Measurements from ENCODE around the gene BOD1L1. TPM values are rescaled to one million over a fixed set of nuclear protein-coding genes. Genes with fewer than 3 reads are reported as not detected.

BOD1L1 gene
- total RNA-seq, 2 experiments from 2014 or later: 37.7 to 43.1 TPM

GRCh38 chr4:13538427-13538973 is 89.0 kb downstream of the BOD1L1 start:
- DNase-seq: no peak
- Mint-ChIP-seq H3K4me1 (peaks cover 14% of the 10 kb centered on the region), H3K9me3 (peaks cover 3% of the 10 kb centered on the region), H3K4me3 (no peak overlapping the region), H3K36me3 (ENCODE audit: low read depth) (peaks cover 11% of the 10 kb centered on the region), H3K27ac (peak overlapping the region; percentile 4), H3K27me3 (peaks cover 90% of the 10 kb centered on the region)
- POLR2A ChIA-PET: no interaction called here
- CTCF ChIA-PET: no interaction called here

- Mint-ChIP-seq H3K27me3 (peaks cover 90% of the 10 kb centered on the region), H3K4me1 (peaks cover 11% of the 10 kb centered on the region), H3K27ac (peak overlapping the region; percentile 31), H3K4me3 (no peak overlapping the region), H3K9me3 (peaks cover 3% of the 10 kb centered on the region), H3K36me3 (ENCODE audit: low read depth) (peaks cover 11% of the 10 kb centered on the region)
- DNase-seq: no peak
- ChIA-PET POLR2A (no interaction called here), CTCF (no interaction called here)
Measured at GRCh38 chr4:13537832-13538177, 89.7 kb downstream of the BOD1L1 start.

GRCh38 chr4:13537011-13537831 is 90.3 kb downstream of the BOD1L1 start:
- Mint-ChIP-seq H3K27me3 (peaks cover 91% of the 10 kb centered on the region), H3K4me1 (peaks cover 10% of the 10 kb centered on the region), H3K4me3 (peak overlapping the region; percentile 25), H3K36me3 (ENCODE audit: low read depth) (peaks cover 10% of the 10 kb centered on the region), H3K27ac (peak overlapping the region; percentile 20), H3K9me3 (peaks cover 3% of the 10 kb centered on the region)
- POLR2A ChIA-PET: no interaction called here
- DNase-seq: no peak
- CTCF ChIA-PET: no interaction called here

GRCh38 chr4:13536607-13537006 is 90.9 kb downstream of the BOD1L1 start:
- peak overlapping the region; percentile 20 for H3K27ac Mint-ChIP-seq
- POLR2A ChIA-PET: no interaction called here

GRCh38 chr4:13535708-13536361 is 91.7 kb downstream of the BOD1L1 start:
- peaks cover 3% of the 10 kb centered on the region for H3K9me3 Mint-ChIP-seq
- DNase-seq: no peak
- H3K4me3 Mint-ChIP-seq: peak overlapping the region; percentile 3
- POLR2A ChIA-PET: no interaction called here
- peaks cover 9% of the 10 kb centered on the region for H3K4me1 Mint-ChIP-seq
- H3K36me3 Mint-ChIP-seq (ENCODE audit: low read depth): peaks cover 11% of the 10 kb centered on the region
- CTCF ChIA-PET: interaction anchor here (0.8 kb wide), 1 partner anchor 9 kb away, joined by 3 read pairs; no protein-coding TSS in a partner anchor
- H3K27ac Mint-ChIP-seq: peak overlapping the region; percentile 72
- H3K27me3 Mint-ChIP-seq: peaks cover 92% of the 10 kb centered on the region

More at GRCh38 chr4:13536607-13537006, 90.9 kb downstream of the BOD1L1 start:
- Mint-ChIP-seq H3K4me1 (peaks cover 10% of the 10 kb centered on the region), H3K27me3 (peaks cover 92% of the 10 kb centered on the region), H3K36me3 (ENCODE audit: low read depth) (peaks cover 10% of the 10 kb centered on the region), H3K9me3 (peaks cover 3% of the 10 kb centered on the region), H3K4me3 (peak overlapping the region; percentile 19)
- CTCF ChIA-PET: no interaction called here
- no peak for DNase-seq

- ChIA-PET POLR2A (no interaction called here), CTCF (no interaction called here)
- DNase-seq: no peak
- peak overlapping the region; percentile 72 for H3K27ac Mint-ChIP-seq
- no peak overlapping the region for H3K4me3 Mint-ChIP-seq
- peaks cover 3% of the 10 kb centered on the region for H3K9me3 Mint-ChIP-seq
- H3K27me3 Mint-ChIP-seq: peaks cover 92% of the 10 kb centered on the region
- H3K36me3 Mint-ChIP-seq (ENCODE audit: low read depth): peaks cover 12% of the 10 kb centered on the region
- peaks cover 7% of the 10 kb centered on the region for H3K4me1 Mint-ChIP-seq
Measured at GRCh38 chr4:13535118-13535517, 92.4 kb downstream of the BOD1L1 start.

GRCh38 chr4:13534344-13535063 is 93.0 kb downstream of the BOD1L1 start:
- H3K4me1 Mint-ChIP-seq: peaks cover 7% of the 10 kb centered on the region
- H3K36me3 Mint-ChIP-seq (ENCODE audit: low read depth): peaks cover 12% of the 10 kb centered on the region
- no peak for DNase-seq
- peaks cover 93% of the 10 kb centered on the region for H3K27me3 Mint-ChIP-seq
- CTCF ChIA-PET: interaction anchor here (1.0 kb wide), 1 partner anchor 8 kb away, joined by 3 read pairs; no protein-coding TSS in a partner anchor
- H3K9me3 Mint-ChIP-seq: peaks cover 3% of the 10 kb centered on the region
- POLR2A ChIA-PET: no interaction called here
- no peak overlapping the region for H3K27ac Mint-ChIP-seq
- H3K4me3 Mint-ChIP-seq: no peak overlapping the region

- H3K9me3 Mint-ChIP-seq: peaks cover 6% of the 10 kb centered on the region
- CTCF ChIA-PET: interaction anchor here (1.0 to 1.6 kb wide), 2 partner anchors 9 to 12 kb away, joined by 3 to 4 read pairs; no protein-coding TSS in a partner anchor
- peaks cover 17% of the 10 kb centered on the region for H3K36me3 Mint-ChIP-seq (ENCODE audit: low read depth)
- peaks cover 93% of the 10 kb centered on the region for H3K27me3 Mint-ChIP-seq
- no peak for DNase-seq
- POLR2A ChIA-PET: no interaction called here
- H3K4me1 Mint-ChIP-seq: peaks cover 10% of the 10 kb centered on the region
- H3K27ac Mint-ChIP-seq: no peak overlapping the region
- H3K4me3 Mint-ChIP-seq: no peak overlapping the region
Measured at GRCh38 chr4:13533670-13534343, 93.7 kb downstream of the BOD1L1 start.

GRCh38 chr4:13531625-13531998 is 95.9 kb downstream of the BOD1L1 start:
- no peak for DNase-seq
- Mint-ChIP-seq H3K27ac (no peak overlapping the region), H3K36me3 (ENCODE audit: low read depth) (peaks cover 11% of the 10 kb centered on the region), H3K27me3 (peaks cover 91% of the 10 kb centered on the region), H3K4me1 (peaks cover 15% of the 10 kb centered on the region), H3K4me3 (no peak overlapping the region), H3K9me3 (peaks cover 3% of the 10 kb centered on the region)
- CTCF ChIA-PET: interaction anchor here (0.5 to 1.5 kb wide), 2 partner anchors 10 to 332 kb away, joined by 3 to 5 read pairs; no protein-coding TSS in a partner anchor
- POLR2A ChIA-PET: no interaction called here

GRCh38 chr4:13530823-13531624 is 96.5 kb downstream of the BOD1L1 start:
- no peak overlapping the region for H3K27ac Mint-ChIP-seq
- peaks cover 9% of the 10 kb centered on the region for H3K36me3 Mint-ChIP-seq (ENCODE audit: low read depth)
- POLR2A ChIA-PET: no interaction called here
- DNase-seq: no peak
- H3K9me3 Mint-ChIP-seq: peaks cover 3% of the 10 kb centered on the region
- no peak overlapping the region for H3K4me3 Mint-ChIP-seq
- CTCF ChIA-PET: interaction anchor here (0.5 to 1.5 kb wide), 2 partner anchors 9 to 331 kb away, joined by 3 to 5 read pairs; no protein-coding TSS in a partner anchor
- H3K27me3 Mint-ChIP-seq: peaks cover 91% of the 10 kb centered on the region
- H3K4me1 Mint-ChIP-seq: peaks cover 15% of the 10 kb centered on the region

GRCh38 chr4:13529128-13529919 is 98.2 kb downstream of the BOD1L1 start:
- H3K27ac Mint-ChIP-seq: peak overlapping the region; percentile 78
- DNase-seq: no peak
- H3K4me1 Mint-ChIP-seq: peaks cover 15% of the 10 kb centered on the region
- CTCF ChIA-PET: interaction anchor here (2.6 kb wide), 1 partner anchor 13 kb away, joined by 10 read pairs; no protein-coding TSS in a partner anchor
- peaks cover 9% of the 10 kb centered on the region for H3K36me3 Mint-ChIP-seq (ENCODE audit: low read depth)
- POLR2A ChIA-PET: no interaction called here
- peaks cover 93% of the 10 kb centered on the region for H3K27me3 Mint-ChIP-seq
- peaks cover 3% of the 10 kb centered on the region for H3K9me3 Mint-ChIP-seq
- peak overlapping the region; percentile 19 for H3K4me3 Mint-ChIP-seq

Measured in activated CD4-positive, alpha-beta T cell treated with anti-CD3 and anti-CD28 coated beads, Interleukin-2, amount 10 ng/mL, durations not matched to agents 7 days and 5 days (primary cell).